IMR-90 (cell line): ENCODE measurements around the gene CDC42BPG.

Source experiments
- BHLHE40 ChIP-seq: fragments of 150-350 bp; IDR thresholded peaks from 2 replicates; pipeline ENCODE4 v1.6.1; 2016; ENCODE audit warnings: mild to moderate bottlenecking, low read depth, low read length
- CEBPB ChIP-seq: IDR thresholded peaks from 2 replicates; pipeline ENCODE4 v1.6.1; 2012; ENCODE audit warnings: low read depth, low read length, improper control_type of control experiment
- CTCF ChIP-seq: conservative IDR thresholded peaks from 2 replicates; pipeline ENCODE4 v1.5.1; 2012; ENCODE audit warnings: mild to moderate bottlenecking, low read depth, low read length, improper control_type of control experiment
- ELK1 ChIP-seq: fragments of 150-350 bp; IDR thresholded peaks from 2 replicates; pipeline ENCODE4 v1.6.1; 2016; ENCODE audit warnings: low read depth, mild to moderate bottlenecking, low read length, moderate library complexity, borderline replicate concordance
- FOS ChIP-seq: fragments of 150-350 bp; IDR thresholded peaks from 2 replicates; pipeline ENCODE4 v1.6.1; 2016; ENCODE audit warnings: low read depth, low read length
- MAFK ChIP-seq: IDR thresholded peaks from 2 replicates; pipeline ENCODE4 v1.6.1; 2012; ENCODE audit warnings: low read depth, low read length, improper control_type of control experiment
- MXI1 ChIP-seq: IDR thresholded peaks from 2 replicates; pipeline ENCODE4 v1.6.1; 2012; ENCODE audit warnings: low read depth, mild to moderate bottlenecking, low read length, moderate library complexity, borderline replicate concordance
- POLR2A ChIP-seq: IDR thresholded peaks from 2 replicates; pipeline ENCODE4 v1.6.1; 2012; ENCODE audit warnings: mild to moderate bottlenecking, low read depth, low read length
- RCOR1 ChIP-seq: IDR thresholded peaks from 2 replicates; pipeline ENCODE4 v1.6.1; 2012; ENCODE audit warnings: mild to moderate bottlenecking, low read length, improper control_type of control experiment; ENCODE audit not compliant: insufficient replicate concordance
- RFX5 ChIP-seq: IDR thresholded peaks from 2 replicates; pipeline ENCODE4 v1.8.0; 2012; ENCODE audit warnings: low read depth, mild to moderate bottlenecking, low read length, moderate library complexity
- USF2 ChIP-seq: fragments of 150-350 bp; IDR thresholded peaks from 2 replicates; pipeline ENCODE4 v1.6.1; 2017; ENCODE audit warnings: mild to moderate bottlenecking, antibody characterized with exemption, low read length, low read depth

- TF ChIP-seq CTCF (no peak), RFX5 (no peak), POLR2A (no peak), ELK1 (no peak), USF2 (no peak), MAFK (no peak), RCOR1 (no peak), FOS (no peak), CEBPB (no peak), MXI1 (no peak), BHLHE40 (no peak)
These were observed 5.1 kb downstream of the CDC42BPG start for GRCh38 chr11:64839335-64839734.
